ENCODE data around the gene NDFIP1. TPM values are rescaled to one million over a fixed set of nuclear protein-coding genes. Genes with fewer than 3 reads are reported as not detected.

NDFIP1 gene
- total RNA-seq, 1 experiment from 2014 or later, result 50.8 TPM

GRCh38 chr5:142107036-142107735 lies 1.4 kb upstream of the NDFIP1 start:
- no peak for DNase-seq (ENCODE audit: unreplicated experiment)
- H3K27ac Mint-ChIP-seq (ENCODE audit: low read depth, unreplicated experiment), result no peak overlapping the region
- H3K27me3 Mint-ChIP-seq (ENCODE audit: insufficient read depth, unreplicated experiment), result no peaks in the 10 kb centered on the region
- CTCF ChIA-PET, result interaction anchor here (0.6 to 3.6 kb wide), 15 partner anchors 8 to 592 kb away, joined by 3 to 19 read pairs (median 4); partner anchors contain the start of gene RNF14
- peaks cover 23% of the 10 kb centered on the region for H3K4me1 Mint-ChIP-seq (ENCODE audit: insufficient read depth, unreplicated experiment)
- H3K9me3 Mint-ChIP-seq (ENCODE audit: unreplicated experiment), result no peaks in the 10 kb centered on the region
- no TSS peak for BruUV-seq (replicated peaks)
- H3K36me3 Mint-ChIP-seq (ENCODE audit: insufficient read depth, unreplicated experiment), result peaks cover 3% of the 10 kb centered on the region
- TF ChIP-seq CTCF (IDR thresholded peaks at IDR 0.05; ENCODE audit: unreplicated experiment), result no peak
- intact Hi-C loops (cut with micrococcal nuclease), result no loop called here
- POLR2A ChIA-PET, result interaction anchor here (0.7 to 5.4 kb wide), 11 partner anchors 9 to 138 kb away, joined by 3 to 98 read pairs (median 16); partner anchors contain the start of genes GNPDA1 and RNF14
- no peak overlapping the region for H3K4me3 Mint-ChIP-seq (ENCODE audit: unreplicated experiment)

DNA sequence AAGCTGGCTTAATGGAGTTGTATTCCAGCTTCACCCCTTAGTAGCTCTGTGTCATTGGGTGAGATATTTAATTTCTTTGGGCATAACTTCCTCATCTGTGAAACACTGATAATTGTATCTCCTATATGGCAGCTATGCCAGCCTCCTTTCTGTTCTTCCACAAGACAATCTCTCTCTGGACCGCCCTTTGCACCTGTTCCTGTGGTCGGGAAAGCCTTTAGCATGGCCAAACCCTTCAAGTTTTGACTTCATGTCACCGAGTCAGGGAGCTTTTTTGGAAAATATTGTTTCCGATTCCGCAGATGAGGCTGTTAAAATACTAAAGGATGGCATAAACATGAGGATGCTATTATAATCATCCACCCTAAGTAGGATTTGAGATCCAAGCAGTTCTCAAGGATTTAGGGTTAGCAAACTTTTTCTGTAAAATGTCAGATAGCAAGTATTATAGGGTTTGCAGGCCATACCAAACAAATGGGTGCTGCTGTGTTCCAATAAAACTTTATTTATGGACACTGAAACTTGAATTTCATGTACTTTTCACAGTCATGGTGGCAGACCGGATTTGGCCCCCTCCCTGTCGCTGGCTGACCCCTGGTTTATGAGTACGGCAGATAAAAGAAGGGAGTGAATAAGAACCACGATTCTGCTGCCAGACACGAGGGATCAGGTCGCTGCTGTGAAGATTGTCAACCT lies 695 bp upstream of the NDFIP1 start:
- DNase-seq (ENCODE audit: unreplicated experiment), result no peak
- POLR2A ChIA-PET, result interaction anchor here (0.6 to 5.4 kb wide), 18 partner anchors 9 to 485 kb away, joined by 3 to 98 read pairs (median 8); partner anchors contain the start of genes GNPDA1 and RNF14
- H3K27ac Mint-ChIP-seq (ENCODE audit: low read depth, unreplicated experiment), result peak overlapping the region; percentile 86
- TF ChIP-seq CTCF (IDR thresholded peaks at IDR 0.05; ENCODE audit: unreplicated experiment), result no peak
- H3K36me3 Mint-ChIP-seq (ENCODE audit: insufficient read depth, unreplicated experiment), result peaks cover 5% of the 10 kb centered on the region
- TSS peak; percentile 19 for BruUV-seq (replicated peaks)
- H3K27me3 Mint-ChIP-seq (ENCODE audit: insufficient read depth, unreplicated experiment), result no peaks in the 10 kb centered on the region
- CTCF ChIA-PET, result interaction anchor here (0.6 to 3.6 kb wide), 20 partner anchors 9 to 591 kb away, joined by 3 to 19 read pairs (median 5); partner anchors contain the start of gene DIAPH1
- H3K4me3 Mint-ChIP-seq (ENCODE audit: unreplicated experiment), result peak overlapping the region; percentile 94
- peaks cover 20% of the 10 kb centered on the region for H3K4me1 Mint-ChIP-seq (ENCODE audit: insufficient read depth, unreplicated experiment)
- H3K9me3 Mint-ChIP-seq (ENCODE audit: unreplicated experiment), result no peaks in the 10 kb centered on the region
- intact Hi-C loops (cut with micrococcal nuclease), result loop anchor here (2.0 kb wide), 1 partner anchor 37 kb away; no protein-coding TSS in a partner anchor

DNA sequence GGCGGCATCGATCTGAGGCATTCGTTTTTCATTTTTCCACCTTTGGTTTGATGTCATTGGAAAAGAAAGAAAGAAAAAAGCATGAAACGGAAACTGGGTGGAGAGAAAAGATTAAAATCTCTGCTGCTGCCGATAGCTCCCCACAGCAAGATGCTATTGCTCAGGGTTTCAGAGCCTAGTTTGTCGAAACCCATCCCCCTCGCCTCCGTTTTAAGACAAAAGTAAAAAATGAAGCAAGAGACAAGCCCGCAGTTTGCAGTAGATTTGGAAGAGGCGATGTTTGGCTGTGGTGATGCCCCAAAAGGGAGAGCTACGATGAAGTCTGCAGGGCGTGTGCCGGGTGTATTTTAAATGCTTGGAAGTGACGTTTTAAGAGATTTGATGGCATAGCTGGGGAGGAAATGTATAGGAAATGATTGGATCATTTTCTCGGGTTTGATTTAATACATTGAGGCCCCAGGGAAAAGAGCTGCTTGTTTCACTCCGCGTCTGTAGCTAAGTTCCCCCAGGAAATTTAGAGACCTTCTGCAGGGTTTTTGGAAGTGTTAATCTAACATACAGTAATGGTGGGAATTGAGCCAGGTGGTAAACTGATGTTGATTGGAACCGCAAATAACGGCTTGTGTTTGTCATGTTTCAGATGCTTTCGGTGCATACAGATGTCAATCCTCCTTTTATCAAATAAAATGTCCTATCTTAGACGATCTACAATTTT lies 909 bp downstream of the NDFIP1 start:
- BruUV-seq (replicated peaks), result TSS peak; percentile 49
- H3K36me3 Mint-ChIP-seq (ENCODE audit: insufficient read depth, unreplicated experiment), result peaks cover 5% of the 10 kb centered on the region
- POLR2A ChIA-PET, result interaction anchor here (0.5 to 5.4 kb wide), 32 partner anchors 8 to 1560 kb away, joined by 3 to 98 read pairs (median 5); partner anchors contain the start of genes DIAPH1, GNPDA1, RELL2 and RNF14
- no peaks in the 10 kb centered on the region for H3K9me3 Mint-ChIP-seq (ENCODE audit: unreplicated experiment)
- DNase-seq (ENCODE audit: unreplicated experiment), result peak; percentile 55
- peaks cover 18% of the 10 kb centered on the region for H3K4me1 Mint-ChIP-seq (ENCODE audit: insufficient read depth, unreplicated experiment)
- no peak for TF ChIP-seq CTCF (IDR thresholded peaks at IDR 0.05; ENCODE audit: unreplicated experiment)
- CTCF ChIA-PET, result interaction anchor here (0.7 to 3.6 kb wide), 15 partner anchors 8 to 126 kb away, joined by 3 to 27 read pairs (median 4); partner anchors contain the start of gene GNPDA1
- H3K27ac Mint-ChIP-seq (ENCODE audit: low read depth, unreplicated experiment), result peak overlapping the region; percentile 86
- H3K4me3 Mint-ChIP-seq (ENCODE audit: unreplicated experiment), result peak overlapping the region; percentile 94
- intact Hi-C loops (cut with micrococcal nuclease), result loop anchor here (1.0 to 2.0 kb wide), 2 partner anchors 35 to 94 kb away; no protein-coding TSS in a partner anchor
- H3K27me3 Mint-ChIP-seq (ENCODE audit: insufficient read depth, unreplicated experiment), result no peaks in the 10 kb centered on the region
